ENCODE measurements around the gene MTFP1.

MTFP1 gene

DNA sequence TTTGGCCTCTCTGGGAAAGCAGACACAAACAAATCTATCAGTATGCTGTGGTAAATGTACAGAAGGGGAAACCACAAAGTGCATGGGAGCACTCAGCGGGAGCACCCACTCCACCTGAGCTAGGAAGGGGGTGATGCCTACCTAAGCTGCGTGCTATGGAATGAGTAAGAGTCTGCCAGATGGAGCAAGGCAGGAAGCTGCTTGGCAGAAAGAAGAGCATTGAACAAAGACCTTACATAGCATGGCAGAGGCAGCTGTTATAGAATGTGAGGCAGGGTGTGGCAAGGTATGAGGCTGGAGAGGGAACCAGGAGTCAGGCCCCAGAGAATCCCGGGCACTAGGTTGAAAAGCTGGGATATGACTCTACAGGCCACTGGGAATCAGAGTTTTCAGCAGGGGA, 13.8 kb upstream of the MTFP1 start:
- DNase-seq = no peak
- TF ChIP-seq GATA1 (IDR thresholded peaks at IDR 0.05; ENCODE audit: low read depth, low read length) (no peak), POLR2A (IDR thresholded peaks at IDR 0.05; ENCODE audit: low read length) (no peak)

DNA sequence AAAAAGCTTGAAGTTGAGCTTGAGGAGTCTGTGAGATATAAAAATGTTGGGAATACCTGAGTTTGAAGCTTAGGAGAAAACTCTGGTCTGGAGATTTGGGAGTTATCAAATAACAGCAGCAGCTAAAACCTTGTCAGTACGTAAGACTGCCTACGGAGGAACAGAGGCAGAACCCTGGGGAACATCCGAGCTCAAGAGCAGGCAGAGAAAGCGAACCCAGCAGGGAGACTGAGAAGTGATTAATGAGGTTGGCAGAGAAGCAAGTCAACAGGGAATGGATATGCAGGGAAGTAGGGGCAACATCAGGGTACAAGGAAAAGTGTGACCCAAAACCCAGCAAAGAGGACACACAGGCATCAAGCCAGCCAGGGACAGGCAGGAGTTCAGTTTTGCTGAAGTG, 12.6 kb upstream of the MTFP1 start:
- TF ChIP-seq GATA1 (IDR thresholded peaks at IDR 0.05; ENCODE audit: low read depth, low read length) = no peak
- no peak for TF ChIP-seq POLR2A (IDR thresholded peaks at IDR 0.05; ENCODE audit: low read length)
- DNase-seq = no peak

DNA sequence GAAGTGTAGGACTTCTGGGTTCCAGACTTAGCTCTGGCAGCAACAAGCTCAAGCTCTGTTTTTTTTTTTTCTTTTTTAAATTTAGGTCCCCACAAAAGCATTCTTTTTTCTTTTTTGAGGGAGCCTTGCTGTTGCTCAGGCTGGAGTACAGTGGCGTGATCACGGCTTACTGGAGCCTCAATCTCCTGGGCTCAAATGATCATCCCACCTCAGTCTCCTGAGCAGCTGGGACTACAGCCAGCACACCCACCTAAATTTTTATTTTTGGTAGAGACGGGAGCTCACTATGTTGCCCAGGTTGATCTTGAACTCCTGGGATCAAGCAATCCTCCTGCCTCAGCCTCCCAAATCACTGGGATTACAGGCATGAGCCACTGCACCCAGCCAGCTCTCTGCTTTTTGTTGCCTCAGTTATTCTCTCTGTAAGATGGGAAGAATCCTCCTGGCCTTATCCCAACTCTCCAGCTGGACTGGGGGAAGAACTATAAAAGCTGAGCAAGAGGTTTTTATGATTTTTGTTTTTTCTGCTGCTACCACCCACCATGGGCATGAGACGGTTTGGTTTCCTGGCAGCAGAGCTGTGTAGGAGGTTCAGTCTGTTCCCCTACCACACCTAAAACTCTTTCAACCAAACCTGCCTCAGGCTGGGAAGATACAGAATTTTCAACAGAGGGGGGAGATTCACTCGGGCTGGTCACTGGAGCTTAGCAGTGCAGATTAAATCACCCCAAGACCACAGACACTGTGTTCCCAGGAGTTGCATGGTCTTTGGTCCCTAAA, 11.6 kb upstream of the MTFP1 start:
- DNase-seq = no peak
- TF ChIP-seq GATA1 (IDR thresholded peaks at IDR 0.05; ENCODE audit: low read depth, low read length) (no peak), POLR2A (IDR thresholded peaks at IDR 0.05; ENCODE audit: low read length) (no peak)

DNA sequence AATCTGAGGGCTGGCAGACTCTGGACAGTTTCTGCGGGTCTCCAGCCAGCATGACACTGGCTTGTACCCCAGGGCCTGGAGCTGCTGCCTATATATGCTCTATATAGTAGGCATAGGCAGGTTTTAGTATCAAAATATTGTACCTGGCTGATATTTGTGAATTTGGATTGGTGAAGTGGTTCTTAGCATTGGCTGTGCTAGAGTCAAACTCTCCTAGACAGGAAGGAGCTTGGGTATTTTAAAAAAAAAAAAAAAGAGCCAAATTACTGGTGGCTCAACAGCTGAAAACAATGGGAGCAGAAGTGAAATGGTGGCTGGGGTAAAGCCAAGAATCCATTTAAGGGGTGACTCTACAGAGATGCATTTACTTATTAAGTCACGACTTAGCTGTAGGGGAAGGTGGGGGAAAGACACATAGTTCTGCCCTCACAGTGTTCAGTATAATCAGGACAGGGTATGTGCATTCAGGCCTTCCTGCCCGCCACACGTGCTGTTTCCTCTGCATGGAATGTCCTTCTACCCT, 11.0 kb upstream of the MTFP1 start:
- no peak for TF ChIP-seq GATA1 (IDR thresholded peaks at IDR 0.05; ENCODE audit: low read depth, low read length)
- TF ChIP-seq POLR2A (IDR thresholded peaks at IDR 0.05; ENCODE audit: low read length) = no peak
- DNase-seq = no peak

DNA sequence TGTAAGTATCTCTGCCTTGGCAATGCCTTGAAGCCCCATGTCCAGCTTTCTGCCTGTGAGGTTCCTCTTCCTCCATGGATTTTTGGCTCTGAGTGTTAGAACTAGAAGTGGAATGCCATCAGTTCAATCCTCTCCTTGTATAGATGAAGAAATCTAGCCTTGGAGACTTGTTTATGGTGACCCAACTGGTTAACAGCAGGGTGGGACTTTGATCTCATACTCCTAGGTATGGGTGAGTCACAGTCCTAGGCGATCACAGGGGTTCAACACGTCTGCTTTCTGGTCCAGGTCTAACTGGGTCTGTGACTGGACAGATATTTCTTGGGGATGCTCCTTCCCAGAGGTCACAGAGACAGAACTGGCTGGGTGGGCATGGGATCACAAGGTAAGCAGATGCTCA, 9.2 kb upstream of the MTFP1 start:
- DNase-seq = no peak
- TF ChIP-seq POLR2A (IDR thresholded peaks at IDR 0.05; ENCODE audit: low read length) = no peak
- TF ChIP-seq GATA1 (IDR thresholded peaks at IDR 0.05; ENCODE audit: low read depth, low read length) = no peak

DNA sequence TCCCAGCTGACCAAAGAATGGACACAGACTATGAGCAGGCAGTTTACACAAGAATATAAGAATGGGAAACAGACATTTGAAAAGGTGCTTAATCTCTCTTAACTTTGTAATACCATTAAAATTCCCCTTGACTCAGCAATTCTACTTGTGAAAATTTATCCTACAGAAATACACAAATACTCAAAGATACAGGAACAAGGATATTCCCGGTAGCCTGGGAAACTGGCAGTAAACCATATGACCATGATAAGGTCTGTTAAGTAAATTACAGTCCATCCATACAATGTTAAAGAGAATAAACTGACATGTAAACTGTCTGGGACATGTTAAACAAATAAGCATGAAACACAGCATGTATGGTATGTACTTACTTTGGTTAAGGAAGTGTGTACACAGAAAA, 8.7 kb upstream of the MTFP1 start:
- TF ChIP-seq POLR2A (IDR thresholded peaks at IDR 0.05; ENCODE audit: low read length) (no peak), GATA1 (IDR thresholded peaks at IDR 0.05; ENCODE audit: low read depth, low read length) (no peak)

DNA sequence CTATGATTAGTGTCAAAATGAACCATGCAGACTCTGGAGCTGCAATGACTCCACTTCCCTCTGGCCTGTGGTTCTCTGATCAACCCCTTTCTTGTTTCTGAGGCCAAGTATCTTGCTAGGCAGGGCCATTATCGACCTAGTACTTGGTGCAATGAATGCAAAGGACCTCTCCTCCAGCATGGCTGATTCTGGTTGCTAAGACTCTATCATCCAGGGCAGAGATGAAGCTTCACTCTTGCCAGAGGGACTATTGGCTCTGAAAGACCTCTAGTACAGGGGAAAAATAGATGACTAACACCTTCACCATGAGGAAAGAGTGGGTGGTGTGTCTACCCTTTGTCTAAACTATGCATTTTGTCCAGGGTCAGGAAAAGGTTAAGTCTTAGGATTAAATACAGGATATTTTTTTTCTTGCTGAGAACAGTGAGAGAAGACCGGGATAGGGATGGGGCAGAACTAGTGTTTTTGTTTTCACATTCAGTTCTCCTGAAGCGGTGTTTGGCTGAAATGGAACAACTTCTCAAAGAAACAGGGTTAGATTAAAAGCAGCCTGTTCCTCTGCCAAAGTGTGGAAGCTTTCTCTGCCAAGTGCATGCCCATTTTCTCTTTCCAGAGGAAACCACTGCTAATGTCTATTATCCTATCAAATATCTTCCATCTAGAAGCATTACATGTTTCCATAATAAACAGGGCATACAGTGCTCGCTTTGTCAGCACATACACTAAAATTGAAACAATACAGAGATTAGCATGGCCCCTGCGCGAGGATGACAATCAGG, 5.0 kb upstream of the MTFP1 start:
- peak; percentile 37 for TF ChIP-seq POLR2A (IDR thresholded peaks at IDR 0.05; ENCODE audit: low read length)
- no peak for TF ChIP-seq GATA1 (IDR thresholded peaks at IDR 0.05; ENCODE audit: low read depth, low read length)
- peak; percentile 60 to 78 for DNase-seq

More for the DNA sequence above, 8.7 kb upstream of the MTFP1 start:
- DNase-seq = no peak

DNA sequence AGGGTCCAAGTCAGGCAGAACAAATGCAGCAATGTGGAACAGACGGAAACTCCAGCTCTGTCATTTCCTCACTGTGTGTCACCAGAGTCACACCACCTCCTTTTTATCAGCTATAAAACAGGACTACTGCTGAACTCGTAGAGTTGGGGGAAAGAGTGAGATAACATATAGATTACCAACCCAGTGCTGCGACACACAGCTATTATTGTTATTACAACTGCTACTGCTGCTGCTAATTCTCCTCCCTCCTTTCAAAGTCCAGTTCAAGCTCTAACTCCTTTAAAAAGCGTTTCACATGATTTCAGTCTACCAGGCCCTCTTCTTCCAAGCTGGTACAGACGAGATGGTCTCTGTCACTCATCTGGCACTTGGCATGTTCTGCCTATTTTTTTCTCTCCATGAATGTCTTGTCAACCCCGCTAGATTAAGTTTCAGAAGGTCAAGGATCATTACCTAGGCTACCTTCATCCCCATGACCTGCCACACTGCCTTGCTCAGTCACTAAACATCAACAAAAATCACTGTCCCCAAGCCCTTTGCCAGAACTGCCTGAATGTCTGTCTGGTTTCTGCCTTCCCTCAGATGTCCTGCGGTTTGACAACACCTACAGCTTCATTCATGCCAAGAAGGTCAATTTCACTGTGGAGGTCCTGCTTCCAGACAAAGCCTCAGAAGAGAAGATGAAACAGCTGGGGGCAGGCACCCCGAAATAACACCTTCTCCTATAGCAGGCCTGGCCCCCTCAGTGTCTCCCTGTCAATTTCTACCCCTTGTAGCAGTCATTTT, 3.7 kb upstream of the MTFP1 start:
- peak; percentile 91 to 95 for DNase-seq
- peak; percentile 51 for TF ChIP-seq GATA1 (IDR thresholded peaks at IDR 0.05; ENCODE audit: low read depth, low read length)
- peak; percentile 98 for TF ChIP-seq POLR2A (IDR thresholded peaks at IDR 0.05; ENCODE audit: low read length)

DNA sequence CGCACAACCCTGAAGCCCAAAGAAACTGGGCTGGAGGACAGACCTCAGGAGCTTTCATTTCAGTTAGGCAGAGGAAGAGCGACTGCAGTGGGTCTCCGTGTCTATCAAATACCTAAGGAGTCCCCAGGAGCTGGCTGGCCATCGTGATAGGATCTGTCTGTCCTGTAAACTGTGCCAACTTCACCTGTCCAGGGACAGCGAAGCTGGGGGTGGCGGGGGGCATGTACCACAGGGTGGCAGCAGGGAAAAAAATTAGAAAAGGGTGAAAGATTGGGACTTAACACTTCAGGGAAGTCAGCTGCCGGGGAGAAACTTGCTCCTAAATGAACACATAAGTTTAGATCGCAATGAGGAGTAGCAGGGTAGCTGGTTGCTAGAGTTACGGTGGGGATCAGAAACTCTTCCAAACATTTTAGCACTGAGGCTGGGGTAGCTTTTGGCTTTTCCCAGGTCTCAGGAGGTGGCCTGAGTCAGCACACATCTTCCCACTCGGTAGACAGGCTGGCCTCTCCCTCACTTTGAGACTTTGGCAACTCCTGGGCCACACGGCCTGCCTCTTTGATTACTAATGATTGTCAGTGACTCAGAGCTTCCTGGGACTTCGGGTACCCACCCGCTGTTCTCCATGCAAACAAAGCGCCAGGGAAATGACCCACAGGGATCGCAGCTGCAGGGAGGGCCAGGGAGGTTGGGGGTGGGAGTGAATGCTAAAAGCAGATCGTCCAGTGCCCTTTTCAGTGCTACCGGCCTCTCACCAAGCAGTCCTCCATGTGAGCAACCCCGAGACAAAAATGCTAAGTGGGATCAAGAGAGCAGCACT, 2.9 kb upstream of the MTFP1 start:
- TF ChIP-seq GATA1 (IDR thresholded peaks at IDR 0.05; ENCODE audit: low read depth, low read length) (no peak), POLR2A (IDR thresholded peaks at IDR 0.05; ENCODE audit: low read length) (no peak)
- peak; percentile 79 to 87 for DNase-seq

DNA sequence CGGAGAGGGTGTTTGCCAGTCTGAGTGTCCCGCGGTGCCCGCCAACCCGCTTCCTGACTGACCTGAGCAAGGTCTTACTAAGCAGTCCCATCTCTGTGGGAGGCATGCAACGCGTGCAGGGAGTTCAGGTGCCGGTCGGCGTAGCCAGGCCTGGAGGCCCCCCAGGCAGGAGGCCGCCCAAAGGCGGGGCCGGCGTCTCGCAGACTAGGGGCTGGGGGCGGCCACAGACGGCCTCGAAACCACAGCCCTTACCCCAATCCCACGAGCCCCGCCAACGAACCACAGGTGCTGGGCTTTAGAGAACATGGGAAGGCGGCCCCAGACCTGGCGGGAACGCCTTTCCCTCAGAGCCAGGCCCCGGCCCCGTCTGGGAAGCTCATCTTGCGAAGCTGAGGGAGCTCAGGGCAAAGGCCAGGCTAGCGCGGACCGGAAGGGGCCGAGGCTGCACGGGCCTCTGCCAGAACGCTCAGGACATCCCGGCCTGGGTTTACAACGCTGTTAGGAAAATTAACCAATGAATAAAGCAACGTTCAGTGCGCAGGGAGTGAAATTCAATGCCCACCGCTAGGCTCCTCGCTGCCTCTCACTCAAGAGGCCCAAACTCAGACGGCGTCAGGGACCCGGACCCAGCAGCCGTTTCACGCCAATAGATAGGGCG, 2.1 kb upstream of the MTFP1 start:
- peak; percentile 74 to 79 for DNase-seq
- TF ChIP-seq GATA1 (IDR thresholded peaks at IDR 0.05; ENCODE audit: low read depth, low read length) (no peak), POLR2A (IDR thresholded peaks at IDR 0.05; ENCODE audit: low read length) (no peak)

DNA sequence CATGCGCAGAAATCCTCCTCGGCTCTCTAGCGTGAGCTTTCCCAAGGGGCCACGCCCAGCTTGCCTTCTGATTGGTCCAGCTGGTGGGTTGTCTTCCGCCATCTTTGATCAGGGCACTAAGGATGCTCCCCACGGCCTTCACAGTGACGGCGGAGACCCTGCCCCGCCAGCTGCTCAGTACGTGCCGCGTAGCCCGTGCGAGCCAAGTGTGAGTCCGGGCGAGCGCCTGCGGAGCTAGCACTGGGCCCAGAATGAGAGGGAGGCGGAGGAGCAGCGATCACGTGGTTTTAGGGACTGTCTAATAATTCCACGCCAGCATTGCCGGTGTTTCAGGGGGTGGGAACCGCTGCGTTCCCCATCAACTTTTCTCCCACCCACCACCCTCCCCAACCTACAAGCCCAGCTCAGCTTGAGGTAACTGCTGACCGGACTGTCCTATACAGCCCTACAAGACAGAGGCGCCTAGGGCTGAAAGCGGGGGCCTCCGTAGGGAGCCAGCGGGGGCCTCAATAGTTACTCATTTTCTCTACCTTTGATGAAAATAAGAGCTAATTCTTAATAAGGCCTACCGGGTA, 1.5 kb upstream of the MTFP1 start:
- TF ChIP-seq GATA1 (IDR thresholded peaks at IDR 0.05; ENCODE audit: low read depth, low read length) (no peak), POLR2A (IDR thresholded peaks at IDR 0.05; ENCODE audit: low read length) (peak; percentile 99)
- DNase-seq = peak; percentile 99 to 100

All from erythroblast (primary cell).